Measurements from ENCODE around the gene CCNY. TPM values are rescaled to one million over a fixed set of nuclear protein-coding genes. Genes with fewer than 3 reads are reported as not detected.

Gene CCNY
- total RNA-seq, 1 donor from 2014 or later = 37.5 TPM

GRCh38 chr10:35507519-35508109, 171.3 kb downstream of the CCNY start:
- intact Hi-C loops (cut with DNase I) = no loop called here
- H3K27ac ChIP-seq = no peak overlapping the region
- DNase-seq (ENCODE audit: low spot score in 2 of 2) = no peak
- no peak overlapping the region for H3K4me3 ChIP-seq
- TF ChIP-seq, protein P1, sequence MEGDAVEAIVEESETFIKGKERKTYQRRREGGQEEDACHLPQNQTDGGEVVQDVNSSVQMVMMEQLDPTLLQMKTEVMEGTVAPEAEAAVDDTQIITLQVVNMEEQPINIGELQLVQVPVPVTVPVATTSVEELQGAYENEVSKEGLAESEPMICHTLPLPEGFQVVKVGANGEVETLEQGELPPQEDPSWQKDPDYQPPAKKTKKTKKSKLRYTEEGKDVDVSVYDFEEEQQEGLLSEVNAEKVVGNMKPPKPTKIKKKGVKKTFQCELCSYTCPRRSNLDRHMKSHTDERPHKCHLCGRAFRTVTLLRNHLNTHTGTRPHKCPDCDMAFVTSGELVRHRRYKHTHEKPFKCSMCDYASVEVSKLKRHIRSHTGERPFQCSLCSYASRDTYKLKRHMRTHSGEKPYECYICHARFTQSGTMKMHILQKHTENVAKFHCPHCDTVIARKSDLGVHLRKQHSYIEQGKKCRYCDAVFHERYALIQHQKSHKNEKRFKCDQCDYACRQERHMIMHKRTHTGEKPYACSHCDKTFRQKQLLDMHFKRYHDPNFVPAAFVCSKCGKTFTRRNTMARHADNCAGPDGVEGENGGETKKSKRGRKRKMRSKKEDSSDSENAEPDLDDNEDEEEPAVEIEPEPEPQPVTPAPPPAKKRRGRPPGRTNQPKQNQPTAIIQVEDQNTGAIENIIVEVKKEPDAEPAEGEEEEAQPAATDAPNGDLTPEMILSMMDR (IDR thresholded peaks at IDR 0.05) = no peak
- no peaks in the 10 kb centered on the region for H3K9me3 ChIP-seq
- no peaks in the 10 kb centered on the region for H3K4me1 ChIP-seq
- H3K27me3 ChIP-seq = no peaks in the 10 kb centered on the region
- peaks cover 0 to 6% of the 10 kb centered on the region in 2 donors for H3K36me3 ChIP-seq

DNA sequence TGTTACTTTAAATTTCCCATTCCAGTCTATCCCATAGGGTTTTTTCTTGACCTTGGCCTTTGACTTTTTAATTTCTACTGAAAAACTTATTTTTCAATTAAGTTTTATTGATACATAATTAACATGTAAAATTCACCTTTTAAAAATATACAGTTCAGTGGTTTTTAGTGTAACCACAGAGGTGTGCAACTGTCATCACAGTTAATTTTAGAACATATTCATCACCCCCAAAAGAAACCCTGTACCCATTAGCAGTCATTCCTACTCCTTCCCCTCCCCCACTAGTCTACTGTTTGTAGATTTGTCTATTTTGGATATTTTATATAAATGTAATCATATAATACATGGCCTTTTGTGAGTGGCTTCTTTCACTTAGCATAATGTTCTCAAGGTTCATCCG, 172.3 kb downstream of the CCNY start:
- no peaks in the 10 kb centered on the region for H3K27me3 ChIP-seq
- peaks cover 0 to 6% of the 10 kb centered on the region in 2 donors for H3K36me3 ChIP-seq
- intact Hi-C loops (cut with DNase I) = no loop called here
- H3K4me3 ChIP-seq = no peak overlapping the region
- no peak for DNase-seq (ENCODE audit: low spot score in 2 of 2)
- TF ChIP-seq, protein P1 (IDR thresholded peaks at IDR 0.05) = no peak
- H3K9me3 ChIP-seq = no peaks in the 10 kb centered on the region
- no peak overlapping the region for H3K27ac ChIP-seq
- H3K4me1 ChIP-seq = no peaks in the 10 kb centered on the region

GRCh38 chr10:35510891-35511290, 174.6 kb downstream of the CCNY start:
- peaks cover 0 to 6% of the 10 kb centered on the region in 2 donors for H3K36me3 ChIP-seq
- DNase-seq (ENCODE audit: low spot score in 2 of 2) = no peak
- no peaks in the 10 kb centered on the region for H3K4me1 ChIP-seq
- no peaks in the 10 kb centered on the region for H3K27me3 ChIP-seq
- H3K4me3 ChIP-seq = no peak overlapping the region
- no peaks in the 10 kb centered on the region for H3K9me3 ChIP-seq
- intact Hi-C loops (cut with DNase I) = no loop called here
- TF ChIP-seq, protein P1 (IDR thresholded peaks at IDR 0.05) = no peak
- no peak overlapping the region for H3K27ac ChIP-seq

- no peak overlapping the region for H3K27ac ChIP-seq
- intact Hi-C loops (cut with DNase I) = no loop called here
Observed at GRCh38 chr10:35511647-35512046, 175.3 kb downstream of the CCNY start.

GRCh38 chr10:35516102-35516670, 179.9 kb downstream of the CCNY start:
- H3K4me1 ChIP-seq = peaks cover 0 to 3% of the 10 kb centered on the region in 2 donors
- TF ChIP-seq, protein P1 (IDR thresholded peaks at IDR 0.05) = no peak
- H3K27ac ChIP-seq = no peak overlapping the region
- H3K36me3 ChIP-seq = peaks cover 0 to under 1% of the 10 kb centered on the region in 2 donors
- intact Hi-C loops (cut with DNase I) = no loop called here
- no peak for DNase-seq (ENCODE audit: low spot score in 2 of 2)
- H3K4me3 ChIP-seq = no peak overlapping the region
- H3K9me3 ChIP-seq = no peaks in the 10 kb centered on the region
- H3K27me3 ChIP-seq = no peaks in the 10 kb centered on the region

More at GRCh38 chr10:35511647-35512046, 175.3 kb downstream of the CCNY start:
- peaks cover 0 to 3% of the 10 kb centered on the region in 2 donors for H3K4me1 ChIP-seq
- no peak overlapping the region for H3K4me3 ChIP-seq
- TF ChIP-seq, protein P1 (IDR thresholded peaks at IDR 0.05) = no peak
- no peaks in the 10 kb centered on the region for H3K9me3 ChIP-seq
- DNase-seq (ENCODE audit: low spot score in 2 of 2) = no peak
- peaks cover 0 to 6% of the 10 kb centered on the region in 2 donors for H3K36me3 ChIP-seq
- H3K27me3 ChIP-seq = no peaks in the 10 kb centered on the region

Data from ascending aorta (tissue), 2 donors.